LNCaP clone FGC (cell line): ENCODE measurements around the gene ALOX5AP.

Source experiments
- DNase-seq: peaks from one replicate; pipeline ENCODE4 v3.0.0-alpha.2; 2011; ENCODE audit warnings: low read depth
- H3K4me3 ChIP-seq: 2 replicates; pipeline ENCODE4 v1.5.1; 2011; ENCODE audit warnings: mild to moderate bottlenecking, low read depth, low read length, control low read depth
- TF ChIP-seq, protein P1 (sequence below): IDR thresholded peaks from 2 replicates; pipeline ENCODE4 v1.5.1; 2012; ENCODE audit warnings: mild to moderate bottlenecking; ENCODE audit not compliant: control insufficient read depth, insufficient read depth; ENCODE audit errors: extremely low read depth

The ALOX5AP gene

DNA sequence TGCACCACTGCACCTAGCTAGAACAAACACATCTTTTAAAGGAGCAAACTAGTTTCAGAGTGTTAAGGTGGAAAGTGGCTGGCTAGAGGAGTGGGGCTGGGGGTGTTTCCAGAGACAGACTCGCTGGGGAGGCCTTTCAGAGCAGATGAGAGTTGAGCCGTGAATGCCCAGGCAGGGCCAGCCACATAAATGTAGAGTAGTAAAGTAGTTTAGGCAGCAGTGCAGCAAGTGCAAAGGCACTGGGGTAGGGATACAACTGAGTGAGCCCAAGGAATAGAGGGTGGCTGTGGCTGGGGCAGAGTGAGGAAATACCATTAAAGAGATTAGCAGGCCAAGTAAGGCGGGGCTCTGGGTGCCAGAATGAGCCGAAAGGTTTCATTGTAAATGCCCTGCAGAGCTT lies 72.0 kb downstream of the ALOX5AP start:
- TF ChIP-seq, protein P1, sequence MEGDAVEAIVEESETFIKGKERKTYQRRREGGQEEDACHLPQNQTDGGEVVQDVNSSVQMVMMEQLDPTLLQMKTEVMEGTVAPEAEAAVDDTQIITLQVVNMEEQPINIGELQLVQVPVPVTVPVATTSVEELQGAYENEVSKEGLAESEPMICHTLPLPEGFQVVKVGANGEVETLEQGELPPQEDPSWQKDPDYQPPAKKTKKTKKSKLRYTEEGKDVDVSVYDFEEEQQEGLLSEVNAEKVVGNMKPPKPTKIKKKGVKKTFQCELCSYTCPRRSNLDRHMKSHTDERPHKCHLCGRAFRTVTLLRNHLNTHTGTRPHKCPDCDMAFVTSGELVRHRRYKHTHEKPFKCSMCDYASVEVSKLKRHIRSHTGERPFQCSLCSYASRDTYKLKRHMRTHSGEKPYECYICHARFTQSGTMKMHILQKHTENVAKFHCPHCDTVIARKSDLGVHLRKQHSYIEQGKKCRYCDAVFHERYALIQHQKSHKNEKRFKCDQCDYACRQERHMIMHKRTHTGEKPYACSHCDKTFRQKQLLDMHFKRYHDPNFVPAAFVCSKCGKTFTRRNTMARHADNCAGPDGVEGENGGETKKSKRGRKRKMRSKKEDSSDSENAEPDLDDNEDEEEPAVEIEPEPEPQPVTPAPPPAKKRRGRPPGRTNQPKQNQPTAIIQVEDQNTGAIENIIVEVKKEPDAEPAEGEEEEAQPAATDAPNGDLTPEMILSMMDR: no peak
- H3K4me3 ChIP-seq: no peak overlapping the region
- DNase-seq: no peak

DNA sequence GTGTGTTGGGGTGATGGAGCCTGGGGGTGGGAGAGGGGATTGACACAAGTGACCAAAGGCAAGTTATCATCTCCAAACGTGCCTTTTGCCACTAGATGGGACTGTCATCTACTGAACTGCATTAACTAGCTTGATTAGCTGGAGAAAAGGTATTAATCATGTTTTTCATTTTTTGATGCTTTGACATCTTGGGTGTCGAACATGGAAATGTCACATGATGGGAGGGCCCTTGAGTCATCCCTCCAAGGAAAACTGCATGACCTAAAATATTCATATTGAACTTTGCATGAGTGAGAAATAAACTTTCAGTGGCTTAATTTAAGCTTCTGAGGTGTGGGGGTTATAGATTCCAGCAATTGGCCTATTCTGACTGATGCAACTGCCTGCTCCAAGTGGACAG lies 73.3 kb downstream of the ALOX5AP start:
- no peak for DNase-seq
- TF ChIP-seq, protein P1: no peak
- no peak overlapping the region for H3K4me3 ChIP-seq

DNA sequence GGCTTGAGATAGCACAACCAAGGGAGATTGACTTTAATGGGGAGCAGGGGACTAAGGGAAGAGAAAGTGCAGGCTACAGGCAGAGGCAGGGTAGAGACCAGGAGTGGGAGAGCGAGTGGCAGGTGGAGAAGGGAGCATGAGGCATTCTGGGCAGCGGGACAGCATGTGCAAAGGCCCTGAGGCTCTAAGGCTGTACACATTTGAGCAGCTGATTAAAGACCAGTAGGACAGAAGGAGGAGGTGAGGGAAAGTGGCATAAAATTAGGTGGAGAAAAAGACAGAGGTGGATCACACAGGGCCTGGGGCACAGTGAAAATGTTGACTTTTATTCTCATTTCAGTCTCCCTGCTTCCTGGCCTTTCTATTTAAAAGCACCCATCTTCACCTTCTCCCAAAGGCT lies 74.4 kb downstream of the ALOX5AP start:
- no peak overlapping the region for H3K4me3 ChIP-seq
- DNase-seq: no peak
- TF ChIP-seq, protein P1: no peak

GRCh38 chr13:30810261-30810701 lies 74.9 kb downstream of the ALOX5AP start:
- no peak overlapping the region for H3K4me3 ChIP-seq
- TF ChIP-seq, protein P1: no peak
- DNase-seq: no peak

DNA sequence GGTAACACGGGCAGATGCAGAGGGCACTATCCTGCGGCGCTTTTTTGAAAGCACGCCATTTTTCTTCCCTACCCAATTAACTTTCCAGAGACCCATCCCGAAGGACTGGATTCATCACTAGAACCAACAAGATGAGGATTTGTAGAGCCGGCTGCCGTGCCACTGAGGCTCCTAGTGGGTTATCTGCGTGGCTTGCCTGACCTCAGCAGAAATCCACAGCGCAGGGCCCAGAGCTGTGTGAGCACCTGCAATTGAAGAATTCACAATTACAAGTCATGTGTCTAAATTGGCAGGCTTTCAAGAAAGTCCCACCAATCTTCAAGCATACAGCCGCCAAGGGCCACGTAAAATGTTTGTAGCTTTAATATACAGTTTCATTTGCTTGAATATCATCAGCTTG lies 75.5 kb downstream of the ALOX5AP start:
- TF ChIP-seq, protein P1: no peak
- no peak for DNase-seq
- H3K4me3 ChIP-seq: no peak overlapping the region
